Left lobe of liver (tissue), 2 donors: ENCODE measurements around the gene MXI1. TPM values are rescaled to one million over a fixed set of nuclear protein-coding genes. Genes with fewer than 3 reads are reported as not detected.
A peak's percentile ranks its signal among the peaks of the same experiment; 100 is the strongest.

ENCODE experiments used
- ATAC-seq: fragments of 200-7000 bp; cut with Tn5 transposase; one replicate; pipeline ENCODE4 v1.9.1; 2020; ENCODE audit warnings: mild to moderate bottlenecking, moderate library complexity
- DNase-seq: peaks from one replicate; pipeline ENCODE4 v3.0.0-alpha.2; 2020; ENCODE audit warnings: low spot score
- total RNA-seq: library from RNA; stranded (reverse); gene quantifications from one replicate; pipeline ENCODE4 v1.2.1, GENCODE V29; 2021
- donor health status: DM: no; HTN: no; CAD: no; lungs with moderate emphysema.
- donor health status: DM: no; HTN: yes; CAD: no.

Gene MXI1
- total RNA-seq, 1 donor from 2014 or later: 26.3 TPM

DNA sequence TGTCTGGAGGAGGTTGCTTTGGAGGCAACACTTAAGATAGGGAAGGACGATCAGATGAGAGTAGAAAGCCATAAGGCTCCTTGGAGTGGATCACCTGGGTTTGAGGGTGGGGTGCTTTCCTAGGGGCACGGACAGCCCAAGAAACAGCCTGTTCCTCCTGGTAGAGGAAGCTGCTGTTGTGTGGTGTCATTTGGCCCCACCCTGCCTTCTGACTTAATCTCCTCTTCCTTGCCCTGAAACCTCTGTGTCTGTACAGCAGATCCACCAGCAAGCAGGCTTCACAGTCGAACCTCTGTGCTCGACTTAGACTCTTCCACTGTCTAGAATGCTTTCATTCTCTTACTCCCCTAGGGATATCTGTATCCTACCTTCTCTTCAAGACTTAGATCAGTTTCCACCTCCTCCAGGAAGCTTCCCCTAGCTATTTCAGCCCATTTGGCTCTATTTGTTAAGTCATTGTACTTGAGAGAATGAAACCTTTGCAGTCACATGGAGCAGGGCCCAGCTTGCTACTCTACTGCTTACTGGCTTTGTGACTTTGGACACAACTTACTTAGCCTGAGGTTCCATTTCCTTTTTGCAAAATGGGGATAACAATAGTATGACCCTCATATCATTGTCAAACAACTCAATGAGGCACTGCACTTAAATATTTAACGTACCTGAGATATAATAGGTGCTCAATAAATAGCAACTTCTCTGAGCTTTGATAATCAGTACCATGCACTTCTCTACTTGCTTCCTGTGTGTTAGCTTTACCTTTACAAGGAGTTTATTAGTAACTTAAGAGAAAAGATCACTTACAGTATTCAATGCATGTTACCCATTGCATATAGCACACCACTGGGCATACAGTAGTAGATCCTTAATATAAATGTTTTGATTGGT is 5.0 kb downstream of the MXI1 start:
- ATAC-seq (no peak), DNase-seq (no peak)

DNA sequence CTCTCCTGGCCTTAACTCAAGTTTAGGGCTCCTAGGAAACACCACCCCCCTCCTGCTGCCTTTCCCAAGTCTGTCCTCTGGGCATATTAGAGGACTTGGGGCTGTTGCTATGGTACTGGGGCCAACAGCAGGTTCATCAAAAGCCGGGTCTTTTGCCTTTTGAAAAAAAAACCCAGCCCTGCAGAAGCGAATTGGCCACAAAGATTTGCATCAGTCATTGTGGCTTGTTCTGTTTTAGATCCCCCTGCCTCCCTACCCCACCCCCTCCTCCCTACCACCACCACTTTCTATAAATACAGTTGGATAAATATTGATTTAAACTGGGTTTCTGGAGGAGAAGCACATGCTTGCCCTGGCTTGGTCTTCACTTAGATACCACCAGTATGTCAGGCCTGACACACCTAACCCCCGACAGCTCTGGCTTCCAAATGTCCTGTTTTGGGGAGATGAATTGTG is 7.0 kb downstream of the MXI1 start:
- no peak for ATAC-seq
- no peak for DNase-seq

DNA sequence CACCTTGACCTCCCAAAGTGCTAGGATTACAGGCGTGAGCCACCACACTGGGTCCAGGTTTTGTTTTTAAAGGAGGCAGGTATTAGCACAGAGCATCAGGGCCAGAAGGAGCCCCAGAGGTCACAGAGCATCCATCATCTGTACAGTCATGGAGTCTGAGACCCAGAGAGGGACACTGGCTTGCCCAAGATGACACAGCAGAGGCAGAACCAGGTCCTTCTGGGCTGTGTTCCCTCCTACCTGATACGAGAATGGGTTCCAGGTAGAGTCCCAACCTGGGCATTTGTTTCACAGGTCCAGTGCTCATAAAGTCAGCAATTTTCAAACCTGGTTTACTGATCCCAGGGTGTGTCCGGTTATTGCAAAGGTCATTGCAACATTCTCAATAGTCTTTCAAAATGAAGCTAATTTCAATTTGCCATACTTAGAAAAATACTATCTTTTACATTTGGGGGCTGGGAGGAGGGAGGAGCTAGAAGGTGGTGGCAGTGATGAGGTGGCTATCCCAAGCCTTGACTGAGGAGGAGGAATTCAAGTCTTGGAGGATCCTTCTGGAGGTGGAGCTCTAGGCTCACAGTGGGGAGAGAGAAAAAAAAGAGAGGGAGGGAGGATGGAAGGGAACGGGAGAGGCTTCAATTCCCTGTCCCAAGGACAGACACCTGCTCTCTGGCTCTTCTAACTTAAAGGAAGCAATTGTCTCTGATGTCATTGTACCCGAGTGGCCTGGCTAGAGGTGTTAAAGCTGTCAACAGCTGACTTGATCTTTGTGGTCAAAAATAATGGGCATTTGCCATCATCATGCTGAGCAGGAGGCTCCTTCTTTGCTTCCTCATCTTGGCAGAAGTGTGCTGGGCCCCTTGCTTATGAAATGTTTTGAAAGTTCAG is 8.1 kb downstream of the MXI1 start:
- no peak for DNase-seq
- ATAC-seq: no peak

DNA sequence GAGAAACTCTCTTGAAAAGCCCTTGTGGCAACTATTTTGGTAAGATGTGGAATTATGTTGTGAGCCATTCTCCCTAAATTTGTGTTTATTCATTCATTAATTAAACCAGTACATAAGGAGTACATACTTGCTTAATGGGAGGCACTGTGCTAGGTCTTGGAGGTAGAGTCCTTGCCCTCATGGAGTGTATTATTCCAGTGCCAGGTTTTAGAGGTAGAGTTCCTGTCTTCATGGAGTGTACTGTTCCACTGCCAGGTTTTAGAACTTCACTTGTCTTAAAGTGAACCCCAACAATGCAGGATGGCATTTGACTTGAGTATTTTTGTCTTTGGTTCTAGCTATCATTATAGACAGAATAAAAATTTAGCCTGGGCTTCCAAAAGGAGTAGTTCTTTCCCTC is 8.8 kb downstream of the MXI1 start:
- no peak for ATAC-seq
- no peak for DNase-seq

DNA sequence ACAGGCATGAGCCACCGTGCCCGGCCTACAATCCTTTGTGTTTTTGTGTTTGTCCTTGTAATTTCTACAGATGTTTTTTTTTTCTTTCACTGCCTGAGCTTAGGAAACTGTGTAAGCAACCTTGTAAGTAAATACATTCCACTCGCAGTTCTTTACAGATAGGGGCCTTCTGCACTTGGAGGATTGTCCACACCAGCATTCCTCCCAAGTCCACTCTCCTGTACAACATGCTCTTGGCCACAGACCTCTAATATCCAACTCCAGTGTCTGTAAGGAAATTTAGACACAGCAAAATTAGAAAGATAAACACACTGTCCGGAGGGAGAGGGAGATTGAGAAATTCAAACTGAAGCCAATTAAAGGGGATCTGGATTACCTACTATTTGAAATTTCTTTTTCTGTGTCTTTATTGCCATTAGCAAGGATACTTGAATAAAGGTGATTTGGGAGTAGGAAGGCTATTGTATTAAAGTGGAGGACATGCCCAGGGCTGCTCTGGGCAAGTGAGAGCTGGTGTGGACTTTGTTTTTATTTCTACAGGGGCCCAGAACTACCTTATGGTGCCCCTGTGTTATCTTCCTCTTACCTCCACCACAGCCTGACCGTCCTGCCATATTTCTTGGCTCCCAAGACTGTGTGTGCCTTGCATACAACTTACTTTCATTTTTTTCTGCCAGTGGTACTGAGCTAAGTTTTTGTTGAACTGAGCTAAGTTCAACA is 9.7 kb downstream of the MXI1 start:
- ATAC-seq: peak; percentile 33
- DNase-seq: no peak

DNA sequence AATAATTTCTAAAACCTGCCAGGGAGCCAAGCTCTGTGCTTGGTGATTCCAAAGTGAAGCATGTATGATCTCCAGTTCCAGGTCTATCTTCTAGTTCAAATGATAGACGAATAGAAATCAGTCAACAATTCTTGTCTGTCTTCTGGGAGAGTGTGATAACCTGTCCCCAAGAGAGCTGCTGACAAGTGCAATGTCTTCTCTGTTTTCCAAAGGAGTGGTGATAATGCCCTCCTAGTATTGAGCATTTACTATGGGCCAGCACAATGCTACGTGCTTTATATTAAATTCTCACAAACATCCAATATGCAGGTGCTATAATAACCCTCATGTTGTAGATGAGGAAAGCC is 10.2 kb downstream of the MXI1 start:
- ATAC-seq: no peak
- DNase-seq: no peak

DNA sequence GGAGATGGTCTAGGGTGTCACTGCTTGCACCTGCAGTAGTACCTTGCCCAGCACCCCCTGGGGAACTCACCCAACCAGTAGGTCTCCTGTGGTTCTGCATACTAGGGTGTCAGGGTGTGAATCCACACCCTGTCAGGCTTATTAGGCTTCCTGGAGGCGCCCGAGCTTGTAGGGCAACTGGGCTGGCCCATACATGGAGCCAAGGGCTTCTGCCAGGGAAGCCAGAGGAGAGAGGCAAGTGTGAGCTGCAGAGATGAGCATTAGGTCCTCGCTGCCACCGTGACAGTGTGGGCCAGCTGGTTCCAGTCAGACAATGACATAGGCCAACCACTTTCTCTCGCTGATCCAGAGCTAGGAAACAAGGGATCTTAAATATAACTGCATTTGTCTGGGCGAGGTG is 11.2 kb downstream of the MXI1 start:
- ATAC-seq: no peak
- DNase-seq: no peak

DNA sequence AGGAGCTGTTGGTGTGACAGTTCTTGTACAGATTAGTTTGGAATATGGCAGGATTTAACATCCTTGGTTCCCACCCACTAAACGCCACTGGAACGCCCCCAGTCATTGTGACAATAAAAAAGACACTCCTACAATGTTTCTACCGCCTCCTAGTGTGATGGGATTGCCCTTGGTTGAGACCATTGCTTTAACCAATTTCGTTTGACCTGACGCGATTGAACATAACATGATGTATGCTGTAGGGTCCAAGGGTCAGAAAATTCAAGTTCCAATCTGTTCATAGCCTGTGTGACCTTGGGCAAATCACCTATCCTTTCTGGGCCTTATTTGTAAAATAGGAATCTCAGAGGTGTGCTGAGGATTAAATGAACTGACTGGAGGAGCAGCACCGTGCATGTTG is 12.5 kb downstream of the MXI1 start:
- DNase-seq (no peak), ATAC-seq (no peak)

DNA sequence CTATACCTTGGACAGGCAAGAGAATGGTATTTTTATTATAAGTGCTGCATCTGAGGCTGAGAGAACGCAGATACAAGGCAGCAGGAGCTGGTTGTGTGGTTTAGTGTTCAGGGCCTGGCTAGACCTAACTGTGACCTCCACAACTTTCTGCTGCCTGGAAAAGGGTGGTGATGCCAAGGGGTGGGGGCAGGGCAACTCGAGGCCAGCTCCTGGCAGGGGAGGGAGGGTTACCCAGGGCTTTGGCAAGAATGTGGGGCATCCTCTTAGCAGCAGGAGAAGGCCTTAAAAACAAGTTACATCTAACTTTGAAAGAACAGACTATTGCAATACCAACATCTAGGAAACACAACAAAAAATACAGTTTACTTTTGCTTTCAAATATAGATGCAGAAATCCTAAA is 13.0 kb downstream of the MXI1 start:
- DNase-seq (no peak), ATAC-seq (peak; percentile 43)

DNA sequence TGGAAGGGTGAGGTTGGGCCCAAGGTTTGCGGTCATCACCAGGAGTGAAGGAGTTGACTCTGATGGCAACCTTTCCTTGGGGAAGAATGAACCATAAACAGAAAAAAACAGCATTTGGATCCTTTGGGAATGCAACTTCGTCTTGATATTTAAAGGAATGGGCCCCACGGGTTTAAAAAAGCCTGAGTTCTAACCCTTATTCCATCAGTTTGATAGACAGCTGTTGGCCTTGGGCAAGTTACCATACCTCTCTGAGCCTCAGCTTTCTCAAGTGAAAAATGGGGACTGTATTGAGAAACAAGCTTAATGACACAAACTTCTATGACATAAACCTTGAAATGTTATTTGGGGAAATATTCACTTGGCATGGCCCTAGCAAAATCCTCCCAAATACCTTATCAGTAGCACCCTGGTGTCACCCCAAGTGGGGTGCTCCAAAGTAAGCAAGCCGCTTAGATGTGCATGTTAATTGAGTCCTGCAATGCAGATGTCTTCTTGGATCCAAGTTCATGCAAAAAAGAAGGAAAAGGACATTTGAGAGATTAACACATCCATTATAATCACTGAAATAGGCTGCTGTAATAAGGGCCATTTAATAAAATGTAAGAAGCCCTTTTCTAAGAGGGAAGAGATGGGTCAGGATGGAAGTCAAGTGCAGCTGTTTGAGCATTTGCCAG is 13.8 kb downstream of the MXI1 start:
- DNase-seq (no peak), ATAC-seq (no peak)

DNA sequence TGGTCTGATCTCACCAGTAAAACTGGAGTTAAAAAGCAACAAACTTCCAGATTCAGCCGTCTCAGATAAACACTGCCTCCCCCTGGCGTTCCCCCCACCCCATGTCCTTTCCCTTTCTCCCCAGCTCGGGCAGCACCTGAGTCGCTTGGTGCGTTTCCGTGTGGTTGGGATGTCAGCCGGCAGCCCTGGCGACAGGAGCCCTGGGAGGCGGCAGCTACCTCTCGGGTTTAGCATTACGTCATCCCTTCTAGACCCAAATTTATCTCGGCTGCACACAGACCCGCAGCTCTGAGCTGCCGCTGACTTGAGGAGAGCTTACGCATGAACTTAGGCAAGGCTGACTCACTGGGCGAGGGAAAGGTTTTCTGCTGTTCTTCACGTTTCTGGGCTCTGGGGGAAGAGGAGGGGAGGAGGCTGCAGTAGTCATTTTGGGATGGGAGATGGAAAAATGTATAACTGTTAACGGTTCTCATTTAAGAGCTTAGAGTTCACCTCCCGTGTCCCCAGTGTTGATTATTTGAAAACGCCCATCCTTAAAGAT is 14.4 kb downstream of the MXI1 start:
- DNase-seq: no peak
- no peak for ATAC-seq

DNA sequence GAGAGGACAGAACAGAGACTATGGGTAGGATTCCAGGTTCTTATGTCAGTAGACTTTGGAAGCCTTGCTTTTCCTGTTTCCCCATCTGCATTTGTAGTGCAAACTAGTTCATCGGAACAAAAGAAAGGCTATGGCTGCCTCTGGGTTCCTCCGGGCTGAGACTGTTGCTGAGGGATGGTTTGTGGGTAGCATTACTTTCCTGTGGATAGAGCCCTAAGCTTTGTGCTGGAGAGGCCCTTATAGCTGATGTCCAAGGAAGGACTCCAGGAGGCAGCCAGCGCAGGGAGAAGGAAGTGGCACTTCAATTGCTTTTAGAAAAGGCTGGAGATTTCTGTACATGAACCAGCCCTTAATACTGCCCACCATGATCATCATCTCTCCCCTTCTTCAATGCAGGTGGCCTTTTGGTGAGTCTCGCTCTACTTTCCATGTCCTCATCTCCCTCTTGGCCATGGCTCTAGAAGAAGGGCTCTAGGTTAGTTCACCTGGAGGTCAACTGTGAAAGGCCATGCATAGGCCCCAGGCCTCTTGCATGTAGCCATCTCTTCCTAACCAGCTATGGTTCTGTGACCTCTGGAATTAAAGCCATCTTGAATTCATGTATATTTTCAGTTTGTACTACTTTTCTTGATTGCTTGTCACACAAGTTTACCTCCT is 15.4 kb downstream of the MXI1 start:
- ATAC-seq (no peak), DNase-seq (no peak)

DNA sequence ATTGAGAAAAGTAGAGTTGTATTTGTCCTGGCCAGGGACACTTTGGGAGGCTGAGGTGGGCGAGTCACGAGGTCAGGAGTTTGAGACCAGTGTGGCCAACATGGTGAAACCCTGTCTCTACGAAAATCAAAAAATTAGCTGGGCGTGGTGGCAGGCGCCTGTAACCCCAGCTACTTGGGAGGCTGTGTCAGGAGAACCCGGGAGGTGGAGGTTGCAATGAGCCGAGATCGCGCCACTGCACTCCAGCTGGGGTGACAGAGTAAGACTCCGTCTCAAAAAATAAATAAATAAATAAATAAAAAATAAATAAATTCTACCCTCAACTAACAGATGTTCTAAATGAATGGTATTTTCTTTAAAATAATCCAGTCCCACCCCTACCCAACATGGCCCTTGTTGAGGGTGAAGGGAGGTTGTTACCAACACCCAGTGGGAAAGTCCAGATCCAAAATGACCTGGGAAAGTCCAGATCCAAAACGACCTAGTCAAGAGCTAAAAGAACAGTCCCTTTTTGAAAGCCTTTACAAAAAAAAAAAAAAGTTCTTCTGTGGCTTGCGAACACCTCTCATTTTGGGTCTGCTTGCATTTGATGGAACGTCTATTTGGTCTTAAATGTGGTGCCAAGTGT is 16.0 kb downstream of the MXI1 start:
- DNase-seq (no peak), ATAC-seq (no peak)

DNA sequence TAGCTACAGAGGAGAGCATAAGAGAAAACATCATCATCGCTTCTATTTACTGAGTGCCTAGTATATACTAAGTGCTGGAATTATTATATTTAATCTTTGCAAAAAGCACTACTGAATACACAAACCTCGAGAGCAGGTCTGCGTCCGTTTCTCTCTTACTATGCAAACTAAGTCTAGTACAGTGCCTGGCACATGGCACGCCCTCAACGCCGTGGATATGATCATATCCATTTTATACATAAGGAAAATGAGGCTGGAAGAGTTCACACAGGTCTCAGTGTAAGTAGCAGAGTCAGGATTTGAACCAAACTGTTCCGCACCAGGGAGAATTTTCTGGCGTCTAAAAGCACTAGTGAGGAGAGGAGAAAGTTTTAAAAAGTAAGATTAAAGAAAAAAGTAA is 17.6 kb downstream of the MXI1 start:
- ATAC-seq (no peak), DNase-seq (no peak)

DNA sequence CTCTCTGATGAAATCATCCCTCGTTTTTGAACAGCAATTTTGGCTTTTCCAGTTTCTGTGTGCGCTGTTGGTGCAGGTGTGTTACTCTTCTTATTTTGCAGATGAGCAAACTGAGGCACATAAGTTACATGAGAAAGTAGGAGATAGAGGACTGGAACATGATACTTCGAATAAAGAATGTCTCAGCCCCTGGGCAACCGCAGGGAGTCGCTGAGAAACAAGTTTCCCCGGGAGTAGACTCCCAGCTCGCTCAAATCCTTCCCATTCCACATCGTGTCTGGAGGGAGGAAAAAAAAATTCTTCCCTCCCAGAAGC is 18.0 kb downstream of the MXI1 start:
- DNase-seq: no peak
- ATAC-seq: no peak

DNA sequence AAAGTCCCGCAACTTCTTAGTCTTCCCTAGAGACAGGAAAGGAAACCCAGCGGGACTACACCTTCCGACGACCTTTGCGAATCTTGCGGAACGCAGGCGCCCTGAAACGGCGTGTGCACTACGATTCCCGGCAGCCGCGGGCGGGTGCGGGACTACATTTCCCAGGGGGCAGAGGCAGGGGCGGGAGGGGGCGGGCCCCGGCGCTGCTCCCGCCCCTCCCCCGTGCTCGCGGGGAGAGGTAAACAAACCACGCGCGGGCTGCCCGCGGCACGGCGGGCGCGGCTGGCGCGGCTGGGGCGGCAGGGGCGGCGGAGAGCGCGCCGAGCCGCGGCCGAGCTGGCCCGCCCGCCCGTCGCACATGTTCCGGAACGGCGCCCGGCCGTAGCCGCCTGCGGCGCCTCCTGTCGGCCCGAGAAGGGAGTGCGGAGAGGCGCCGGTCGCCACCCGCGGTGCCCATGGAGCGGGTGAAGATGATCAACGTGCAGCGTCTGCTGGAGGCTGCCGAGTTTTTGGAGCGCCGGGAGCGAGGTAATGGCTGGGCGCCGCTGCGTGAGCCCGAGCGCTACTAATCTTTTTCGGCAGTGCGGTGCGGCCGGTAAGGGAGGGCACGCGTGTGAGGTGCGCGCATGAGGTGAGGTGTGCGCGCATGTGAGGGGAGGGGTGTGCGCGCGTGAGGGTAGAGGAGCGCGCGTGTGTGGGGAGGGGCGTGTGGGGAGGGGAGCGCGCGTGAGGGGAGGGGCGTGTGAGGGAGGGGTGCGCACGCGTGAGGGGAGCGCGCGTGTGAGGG is 18.5 kb downstream of the MXI1 start:
- peak; percentile 69 for ATAC-seq
- peak; percentile 93 for DNase-seq

DNA sequence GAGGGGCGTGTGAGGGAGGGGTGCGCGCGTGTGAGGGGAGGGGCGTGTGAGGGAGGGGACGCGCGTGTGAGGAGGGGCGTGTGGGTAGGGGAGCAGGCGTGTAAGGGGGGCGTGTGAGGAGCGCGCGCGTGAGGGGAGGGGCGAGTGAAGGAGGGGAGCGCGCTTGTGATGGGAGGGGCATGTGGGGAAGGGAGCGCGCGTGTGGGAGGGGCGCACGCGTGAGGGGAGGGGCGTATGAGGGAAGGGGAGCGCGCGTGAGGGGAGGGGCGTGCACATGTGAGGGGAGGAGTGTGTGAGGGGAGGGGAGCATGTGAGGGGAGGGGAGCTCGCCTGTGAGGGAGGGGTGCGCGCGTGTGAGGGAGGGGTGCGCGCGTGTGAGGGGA is 19.1 kb downstream of the MXI1 start:
- ATAC-seq (peak; percentile 78), DNase-seq (peak; percentile 90)

DNA sequence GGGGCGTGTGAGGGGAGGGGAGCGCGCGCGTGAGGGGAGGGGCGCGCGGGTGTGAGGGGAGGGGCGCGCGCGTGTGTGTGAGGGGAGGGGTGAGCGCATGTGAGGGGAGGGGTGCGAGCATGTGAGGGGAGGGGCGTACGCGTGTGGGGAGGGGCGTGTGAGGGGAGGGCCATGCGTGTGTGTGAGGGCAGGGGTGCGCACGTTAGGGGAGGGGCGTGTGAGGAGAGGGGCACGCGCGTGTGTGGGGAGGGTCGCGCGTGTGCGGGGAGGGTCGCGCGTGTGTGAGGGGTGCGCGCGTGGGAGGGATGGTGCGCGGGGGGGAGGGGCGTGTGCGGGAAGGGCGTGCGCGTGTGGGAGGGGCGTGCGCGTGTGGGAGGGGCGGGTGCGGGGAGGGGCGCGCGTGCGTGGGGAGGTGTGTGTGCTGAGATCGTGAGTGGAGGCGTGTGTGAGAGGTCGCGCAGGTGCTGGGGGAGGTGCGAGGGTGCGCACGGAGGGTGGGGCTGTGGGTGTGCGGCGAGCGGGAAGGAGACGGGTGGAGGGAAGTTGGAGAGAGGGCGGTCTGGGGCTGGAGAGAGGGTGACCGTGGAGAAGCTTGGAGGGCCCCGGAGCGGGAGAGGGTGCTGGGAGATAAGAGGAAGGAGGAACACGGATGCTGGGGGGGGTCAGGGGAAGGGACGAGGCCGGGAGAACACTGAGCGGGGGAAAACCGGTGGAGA is 19.7 kb downstream of the MXI1 start:
- DNase-seq (peak; percentile 82), ATAC-seq (peak; percentile 71)
